Measurements from ENCODE around the gene LDLRAD3. TPM values are rescaled to one million over a fixed set of nuclear protein-coding genes. Genes with fewer than 3 reads are reported as not detected.

Gene LDLRAD3
- polyA plus RNA-seq, 1 donor (not counting 4 experiments of a cell fraction or from before 2014, with no cell fraction given): 13.1 TPM

DNA sequence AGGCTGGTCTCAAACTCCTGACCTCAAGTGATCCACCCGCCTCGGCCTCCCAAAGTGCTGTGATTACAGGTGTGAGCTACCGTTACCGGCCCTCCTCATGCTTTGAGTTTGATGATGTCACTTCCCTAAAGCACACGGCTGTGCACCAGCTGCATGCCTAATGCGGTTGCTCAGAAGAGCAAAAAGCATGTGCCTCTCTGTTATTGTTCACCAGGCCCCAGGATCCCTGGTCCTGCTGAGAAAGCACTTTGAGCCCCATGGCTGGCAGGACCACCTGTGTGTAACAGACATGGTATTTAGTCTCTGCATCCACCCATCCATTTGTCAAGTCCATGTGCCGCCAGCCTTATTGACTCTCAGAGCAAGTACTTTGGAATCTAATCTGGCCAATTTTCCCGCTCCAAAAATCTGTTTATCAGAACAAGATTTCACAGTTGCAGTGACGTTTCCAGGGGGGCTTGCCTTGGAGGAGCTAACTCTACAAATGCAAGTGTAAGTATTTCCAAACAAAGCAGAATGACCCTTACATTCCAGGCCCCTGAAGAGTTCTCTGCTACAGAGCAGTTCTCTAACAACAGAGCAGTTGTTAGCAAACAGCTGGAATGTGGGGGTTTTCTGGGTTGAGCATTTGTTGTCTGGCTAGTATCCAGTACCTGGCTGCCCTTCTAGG is 89.4 kb downstream of the LDLRAD3 start:
- dilution Hi-C loops (cut with MboI; ENCODE audit: extremely low pct_ligation_motif_present, low sequenced_read_pairs): no loop called here
- Histone ChIP-seq H3K79me2 (ENCODE audit: control insufficient read depth, insufficient read depth, low read length) (peaks cover 16% of the 10 kb centered on the region), H3K9me3 (ENCODE audit: control insufficient read depth, low read depth, low read length) (no peaks in the 10 kb centered on the region), H4K20me1 (ENCODE audit: control insufficient read depth, extremely low read depth, insufficient read depth, low read length) (no peaks in the 10 kb centered on the region), H3K4me1 (ENCODE audit: control insufficient read depth, extremely low read depth, insufficient read depth, low read length) (peaks cover 16% of the 10 kb centered on the region), H3K9me1 (ENCODE audit: control insufficient read depth, extremely low read depth, insufficient read depth, low read length) (no peaks in the 10 kb centered on the region), H3K4me3 (ENCODE audit: control insufficient read depth in 2 of 3, extremely low read depth in 1 of 3, insufficient read depth in 2 of 3, low read depth in 1 of 3, low read length in 3 of 3) (no peak overlapping the region), H3K27ac (ENCODE audit: control insufficient read depth, insufficient read depth, low read length) (no peak overlapping the region), H2AFZ (ENCODE audit: control insufficient read depth, low read length) (no peak overlapping the region), H3K4me2 (ENCODE audit: control insufficient read depth, extremely low read depth, insufficient read depth, low read depth, low read length) (no peak overlapping the region), H3K27me3 (ENCODE audit: control insufficient read depth, extremely low read depth, insufficient read depth, low read length) (no peaks in the 10 kb centered on the region), H3K9ac (ENCODE audit: control insufficient read depth, extremely low read depth, insufficient read depth, low read length) (no peak overlapping the region), H3K36me3 (ENCODE audit: control insufficient read depth in 2 of 2, extremely low read depth in 1 of 2, insufficient read depth in 2 of 2, low read length in 2 of 2) (peaks cover 0 to 3% of the 10 kb centered on the region in 2 experiments)
- no peak for DNase-seq (ENCODE audit: low read depth, low spot score)
- no peak for FAIRE-seq
- TF ChIP-seq, protein P1, sequence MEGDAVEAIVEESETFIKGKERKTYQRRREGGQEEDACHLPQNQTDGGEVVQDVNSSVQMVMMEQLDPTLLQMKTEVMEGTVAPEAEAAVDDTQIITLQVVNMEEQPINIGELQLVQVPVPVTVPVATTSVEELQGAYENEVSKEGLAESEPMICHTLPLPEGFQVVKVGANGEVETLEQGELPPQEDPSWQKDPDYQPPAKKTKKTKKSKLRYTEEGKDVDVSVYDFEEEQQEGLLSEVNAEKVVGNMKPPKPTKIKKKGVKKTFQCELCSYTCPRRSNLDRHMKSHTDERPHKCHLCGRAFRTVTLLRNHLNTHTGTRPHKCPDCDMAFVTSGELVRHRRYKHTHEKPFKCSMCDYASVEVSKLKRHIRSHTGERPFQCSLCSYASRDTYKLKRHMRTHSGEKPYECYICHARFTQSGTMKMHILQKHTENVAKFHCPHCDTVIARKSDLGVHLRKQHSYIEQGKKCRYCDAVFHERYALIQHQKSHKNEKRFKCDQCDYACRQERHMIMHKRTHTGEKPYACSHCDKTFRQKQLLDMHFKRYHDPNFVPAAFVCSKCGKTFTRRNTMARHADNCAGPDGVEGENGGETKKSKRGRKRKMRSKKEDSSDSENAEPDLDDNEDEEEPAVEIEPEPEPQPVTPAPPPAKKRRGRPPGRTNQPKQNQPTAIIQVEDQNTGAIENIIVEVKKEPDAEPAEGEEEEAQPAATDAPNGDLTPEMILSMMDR (optimal IDR thresholded peaks at IDR 0.05 in 1 of 3, IDR thresholded peaks at IDR 0.05 in 1 of 3, conservative IDR thresholded peaks at IDR 0.05 in 1 of 3; ENCODE audit: extremely low read depth in 1 of 3, insufficient read depth in 2 of 3, low read length in 3 of 3): no peak
- no peak for TF ChIP-seq EZH2 (IDR thresholded peaks at IDR 0.05; ENCODE audit: low read length)

DNA sequence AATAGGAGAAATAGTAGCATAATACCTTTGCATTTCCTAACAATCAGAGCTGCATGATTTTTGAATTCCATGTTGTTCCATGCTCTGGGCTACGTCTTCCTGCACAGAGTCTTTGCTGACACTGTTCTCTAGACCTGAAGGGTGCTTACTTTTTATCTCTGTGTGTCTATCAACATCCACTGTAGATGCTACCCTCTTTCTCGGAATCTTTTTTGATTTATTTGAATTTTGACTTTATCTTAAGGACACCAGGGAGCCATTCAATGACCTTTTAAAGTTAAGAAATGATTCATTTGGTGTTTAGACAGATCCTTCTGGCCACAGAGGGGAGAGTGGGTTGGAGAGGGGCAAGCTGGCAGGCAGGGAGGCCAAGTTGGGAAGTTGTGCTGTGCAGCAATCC is 90.1 kb downstream of the LDLRAD3 start:
- no peaks in the 10 kb centered on the region for H3K9me1 ChIP-seq (ENCODE audit: control insufficient read depth, extremely low read depth, insufficient read depth, low read length)
- no peak for DNase-seq (ENCODE audit: low read depth, low spot score)
- no peaks in the 10 kb centered on the region for H3K9me3 ChIP-seq (ENCODE audit: control insufficient read depth, low read depth, low read length)
- peaks cover 16% of the 10 kb centered on the region for H3K4me1 ChIP-seq (ENCODE audit: control insufficient read depth, extremely low read depth, insufficient read depth, low read length)
- H3K27ac ChIP-seq (ENCODE audit: control insufficient read depth, insufficient read depth, low read length): no peak overlapping the region
- H3K9ac ChIP-seq (ENCODE audit: control insufficient read depth, extremely low read depth, insufficient read depth, low read length): no peak overlapping the region
- H2AFZ ChIP-seq (ENCODE audit: control insufficient read depth, low read length): no peak overlapping the region
- H3K36me3 ChIP-seq (ENCODE audit: control insufficient read depth in 2 of 2, extremely low read depth in 1 of 2, insufficient read depth in 2 of 2, low read length in 2 of 2): peaks cover 0 to 4% of the 10 kb centered on the region in 2 experiments
- dilution Hi-C loops (cut with MboI; ENCODE audit: extremely low pct_ligation_motif_present, low sequenced_read_pairs): no loop called here
- H3K27me3 ChIP-seq (ENCODE audit: control insufficient read depth, extremely low read depth, insufficient read depth, low read length): no peaks in the 10 kb centered on the region
- H3K4me3 ChIP-seq (ENCODE audit: control insufficient read depth in 2 of 3, extremely low read depth in 1 of 3, insufficient read depth in 2 of 3, low read depth in 1 of 3, low read length in 3 of 3): no peak overlapping the region
- no peak for TF ChIP-seq EZH2 (IDR thresholded peaks at IDR 0.05; ENCODE audit: low read length)
- TF ChIP-seq, protein P1 (optimal IDR thresholded peaks at IDR 0.05 in 1 of 3, IDR thresholded peaks at IDR 0.05 in 1 of 3, conservative IDR thresholded peaks at IDR 0.05 in 1 of 3; ENCODE audit: extremely low read depth in 1 of 3, insufficient read depth in 2 of 3, low read length in 3 of 3): no peak
- H3K79me2 ChIP-seq (ENCODE audit: control insufficient read depth, insufficient read depth, low read length): peaks cover 16% of the 10 kb centered on the region
- no peaks in the 10 kb centered on the region for H4K20me1 ChIP-seq (ENCODE audit: control insufficient read depth, extremely low read depth, insufficient read depth, low read length)
- H3K4me2 ChIP-seq (ENCODE audit: control insufficient read depth, extremely low read depth, insufficient read depth, low read depth, low read length): no peak overlapping the region
- FAIRE-seq: no peak

Measured in keratinocyte (primary cell).